HG03039 (cell line): ENCODE measurements around the gene PAX5.

ENCODE experiments used
- ATAC-seq: cut with Tn5 transposase; IDR thresholded peaks from one replicate; pipeline ENCODE4 v1.9.1; 2021; ENCODE audit warnings: mild to moderate bottlenecking, moderate library complexity; ENCODE audit not compliant: unreplicated experiment

Gene PAX5

DNA sequence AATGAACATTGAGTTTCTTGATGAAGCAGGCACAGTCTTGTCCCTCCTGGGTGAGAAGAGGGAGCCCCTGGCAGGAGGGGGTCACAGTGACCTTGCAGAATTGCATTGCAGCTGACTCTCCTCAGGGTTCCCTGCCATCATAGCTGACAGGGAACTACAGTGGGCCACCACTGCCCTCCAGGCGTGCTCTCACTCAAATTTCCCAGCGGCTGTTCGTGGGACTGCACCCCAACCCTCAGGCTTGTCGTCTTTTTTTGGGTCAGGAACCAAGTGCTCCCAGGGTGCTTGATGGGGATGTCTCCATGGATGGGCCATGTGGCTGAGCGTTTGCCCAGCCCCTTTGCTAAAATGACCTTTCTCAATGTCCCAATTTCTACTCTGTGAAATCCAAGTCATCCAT lies 245.5 kb downstream of the PAX5 start:
- ATAC-seq = no peak

DNA sequence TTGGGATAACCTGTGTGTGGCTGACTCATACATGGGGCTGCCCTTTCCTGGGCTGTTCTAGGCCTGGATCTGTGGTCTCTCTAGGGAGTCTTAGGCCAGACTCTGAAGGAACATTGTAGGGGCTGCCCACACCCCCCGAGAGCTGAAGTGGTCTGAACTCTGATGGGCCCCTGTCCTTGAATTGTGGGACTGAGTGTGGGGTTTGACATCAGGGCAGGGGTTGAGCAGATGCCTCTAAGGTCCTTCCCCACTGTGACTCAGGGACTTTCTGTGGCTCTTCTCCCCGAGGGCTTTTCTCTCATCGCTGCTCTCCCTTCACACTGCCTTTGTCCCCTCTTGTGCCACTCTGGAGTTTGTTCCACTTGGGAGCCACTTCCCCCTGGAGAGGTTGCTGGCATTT lies 246.4 kb downstream of the PAX5 start:
- no peak for ATAC-seq
